GM18505 (cell line): ENCODE data around the gene GNL3.

Experiments
- ATAC-seq: cut with Tn5 transposase; IDR thresholded peaks from one replicate; pipeline ENCODE4 v1.9.1; 2021; ENCODE audit not compliant: unreplicated experiment
- POLR2A ChIP-seq: IDR thresholded peaks from 4 replicates; pipeline ENCODE4 v1.6.1; 2011; ENCODE audit warnings: borderline replicate concordance; ENCODE audit not compliant: insufficient read depth, insufficient read length; ENCODE audit errors: extremely low read depth

Gene GNL3

GRCh38 chr3:52743721-52744120 is 57.9 kb downstream of the GNL3 start:
- TF ChIP-seq POLR2A: no peak
- no peak for ATAC-seq
